Dendritic cell treated with granulocyte-macrophage colony-stimulating factor and Interleukin-4, amounts not matched to agents 40 ng/mL and 50 ng/mL, for 4 days (primary cell): ENCODE data around the gene DYRK2.
"Not testable (repeated sequence)": the region's sequence is repeated elsewhere in the genome, so short reads cannot be mapped to it uniquely, and the experiment has no call there.

Source experiments
- H3K27ac Mint-ChIP-seq: one replicate; pipeline ENCODE4 v1.8.0; 2022; ENCODE audit warnings: mild to moderate bottlenecking, mixed read lengths
- H3K27me3 Mint-ChIP-seq: one replicate; pipeline ENCODE4 v1.8.0; 2022; ENCODE audit warnings: mild to moderate bottlenecking, mixed read lengths
- H3K36me3 Mint-ChIP-seq: one replicate; pipeline ENCODE4 v1.8.0; 2022; ENCODE audit warnings: low read depth, mixed read lengths
- H3K4me1 Mint-ChIP-seq: one replicate; pipeline ENCODE4 v1.8.0; 2022; ENCODE audit warnings: low read depth, mixed read lengths
- H3K4me3 Mint-ChIP-seq: one replicate; pipeline ENCODE4 v1.8.0; 2022; ENCODE audit warnings: mild to moderate bottlenecking, moderate library complexity, mixed read lengths
- H3K9me3 Mint-ChIP-seq: one replicate; pipeline ENCODE4 v1.8.0; 2022; ENCODE audit warnings: mixed read lengths
- intact Hi-C: fragments of 100-400 bp; cut with micrococcal nuclease; formaldehyde crosslinking; loops from one replicate; pipeline ENCODE4 v1.15.0; 2022

DYRK2 gene

GRCh38 chr12:67667276-67668073, 18.9 kb downstream of the DYRK2 start:
- peaks cover 1% of the 10 kb centered on the region for H3K27me3 Mint-ChIP-seq
- H3K4me1 Mint-ChIP-seq: peaks cover 32% of the 10 kb centered on the region
- no peak overlapping the region for H3K27ac Mint-ChIP-seq
- H3K9me3 Mint-ChIP-seq: no peaks in the 10 kb centered on the region
- H3K4me3 Mint-ChIP-seq: no peak overlapping the region
- intact Hi-C loops: no loop called here
- peaks cover 15% of the 10 kb centered on the region for H3K36me3 Mint-ChIP-seq

GRCh38 chr12:67669217-67669933, 20.8 kb downstream of the DYRK2 start:
- Mint-ChIP-seq H3K4me3 (no peak overlapping the region), H3K27ac (no peak overlapping the region), H3K36me3 (peaks cover 30% of the 10 kb centered on the region), H3K27me3 (peaks cover 1% of the 10 kb centered on the region), H3K9me3 (peaks cover 18% of the 10 kb centered on the region), H3K4me1 (peaks cover 28% of the 10 kb centered on the region)
- intact Hi-C loops: no loop called here

GRCh38 chr12:67669934-67670631, 21.5 kb downstream of the DYRK2 start:
- Mint-ChIP-seq H3K27ac (no peak overlapping the region), H3K27me3 (peaks cover 1% of the 10 kb centered on the region), H3K9me3 (peaks cover 21% of the 10 kb centered on the region), H3K36me3 (peaks cover 31% of the 10 kb centered on the region), H3K4me1 (peaks cover 28% of the 10 kb centered on the region), H3K4me3 (no peak overlapping the region)
- intact Hi-C loops: no loop called here

GRCh38 chr12:67671419-67671818, 22.9 kb downstream of the DYRK2 start:
- intact Hi-C loops: no loop called here
- peaks cover 18% of the 10 kb centered on the region for H3K4me1 Mint-ChIP-seq
- peaks cover 26% of the 10 kb centered on the region for H3K36me3 Mint-ChIP-seq
- H3K9me3 Mint-ChIP-seq: peaks cover 21% of the 10 kb centered on the region
- no peak overlapping the region for H3K27ac Mint-ChIP-seq
- H3K27me3 Mint-ChIP-seq: peaks cover 1% of the 10 kb centered on the region
- H3K4me3 Mint-ChIP-seq: no peak overlapping the region

- peaks cover 26% of the 10 kb centered on the region for H3K36me3 Mint-ChIP-seq
- H3K9me3 Mint-ChIP-seq: peaks cover 21% of the 10 kb centered on the region
- intact Hi-C loops: no loop called here
- H3K27me3 Mint-ChIP-seq: peaks cover 1% of the 10 kb centered on the region
- H3K4me1 Mint-ChIP-seq: peaks cover 16% of the 10 kb centered on the region
- no peak overlapping the region for H3K27ac Mint-ChIP-seq
- no peak overlapping the region for H3K4me3 Mint-ChIP-seq
These were observed 23.3 kb downstream of the DYRK2 start for GRCh38 chr12:67671892-67672291.

- H3K4me3 Mint-ChIP-seq, H3K27me3 Mint-ChIP-seq, intact Hi-C loops, H3K4me1 Mint-ChIP-seq, H3K27ac Mint-ChIP-seq: not testable (repeated sequence)
- Mint-ChIP-seq H3K9me3 (peaks cover 21% of the 10 kb centered on the region), H3K36me3 (peaks cover 25% of the 10 kb centered on the region)
These were observed 24.0 kb downstream of the DYRK2 start for GRCh38 chr12:67672507-67672906.

- H3K4me1 Mint-ChIP-seq, H3K27me3 Mint-ChIP-seq, intact Hi-C loops, H3K27ac Mint-ChIP-seq, H3K4me3 Mint-ChIP-seq: not testable (repeated sequence)
- H3K36me3 Mint-ChIP-seq: peaks cover 22% of the 10 kb centered on the region
- peaks cover 21% of the 10 kb centered on the region for H3K9me3 Mint-ChIP-seq
These were observed 25.0 kb downstream of the DYRK2 start for GRCh38 chr12:67673509-67673908.

- intact Hi-C loops: no loop called here
- Mint-ChIP-seq H3K36me3 (peaks cover 19% of the 10 kb centered on the region), H3K4me1 (peaks cover 9% of the 10 kb centered on the region), H3K27me3 (no peaks in the 10 kb centered on the region), H3K4me3 (no peak overlapping the region), H3K9me3 (peaks cover 21% of the 10 kb centered on the region), H3K27ac (no peak overlapping the region)
These were observed 25.9 kb downstream of the DYRK2 start for GRCh38 chr12:67674417-67674816.

- no peaks in the 10 kb centered on the region for H3K27me3 Mint-ChIP-seq
- peaks cover 6% of the 10 kb centered on the region for H3K4me1 Mint-ChIP-seq
- H3K36me3 Mint-ChIP-seq: peaks cover 17% of the 10 kb centered on the region
- peaks cover 21% of the 10 kb centered on the region for H3K9me3 Mint-ChIP-seq
- no peak overlapping the region for H3K4me3 Mint-ChIP-seq
- intact Hi-C loops: no loop called here
- no peak overlapping the region for H3K27ac Mint-ChIP-seq
These were observed 28.1 kb downstream of the DYRK2 start for GRCh38 chr12:67676624-67677023.

- peaks cover 17% of the 10 kb centered on the region for H3K36me3 Mint-ChIP-seq
- H3K9me3 Mint-ChIP-seq: peaks cover 21% of the 10 kb centered on the region
- no peak overlapping the region for H3K4me3 Mint-ChIP-seq
- H3K27ac Mint-ChIP-seq: no peak overlapping the region
- H3K4me1 Mint-ChIP-seq: peaks cover 6% of the 10 kb centered on the region
- H3K27me3 Mint-ChIP-seq: no peaks in the 10 kb centered on the region
- intact Hi-C loops: no loop called here
These were observed 28.6 kb downstream of the DYRK2 start for GRCh38 chr12:67677166-67677565.

- Mint-ChIP-seq H3K27ac (no peak overlapping the region), H3K36me3 (no peaks in the 10 kb centered on the region), H3K4me3 (no peak overlapping the region), H3K27me3 (peaks cover 6% of the 10 kb centered on the region), H3K4me1 (peaks cover 6% of the 10 kb centered on the region), H3K9me3 (no peaks in the 10 kb centered on the region)
- intact Hi-C loops: no loop called here
These were observed 32.7 kb downstream of the DYRK2 start for GRCh38 chr12:67681105-67681778.

- H3K4me3 Mint-ChIP-seq: no peak overlapping the region
- H3K9me3 Mint-ChIP-seq: no peaks in the 10 kb centered on the region
- no peaks in the 10 kb centered on the region for H3K36me3 Mint-ChIP-seq
- intact Hi-C loops: no loop called here
- H3K27me3 Mint-ChIP-seq: peaks cover 6% of the 10 kb centered on the region
- H3K27ac Mint-ChIP-seq: no peak overlapping the region
- H3K4me1 Mint-ChIP-seq: peaks cover 6% of the 10 kb centered on the region
These were observed 33.5 kb downstream of the DYRK2 start for GRCh38 chr12:67681941-67682620.

GRCh38 chr12:67689385-67689784, 40.8 kb downstream of the DYRK2 start:
- Mint-ChIP-seq H3K4me3 (no peak overlapping the region), H3K36me3 (no peaks in the 10 kb centered on the region), H3K27ac (no peak overlapping the region), H3K4me1 (peaks cover 10% of the 10 kb centered on the region), H3K27me3 (peaks cover 32% of the 10 kb centered on the region), H3K9me3 (peaks cover 8% of the 10 kb centered on the region)
- intact Hi-C loops: no loop called here
